Right lobe of liver (tissue), 6 donors: ENCODE data around the gene KCNH5. TPM values are rescaled to one million over a fixed set of nuclear protein-coding genes. Genes with fewer than 3 reads are reported as not detected.
"Not testable (repeated sequence)": the region's sequence is repeated elsewhere in the genome, so short reads cannot be mapped to it uniquely, and the experiment has no call there.

Experiments used
- ATAC-seq, 4 donors: fragments of 200-7000 bp; cut with Tn5 transposase; one replicate each; pipeline ENCODE4 v1.9.1; 2020; ENCODE audit warnings: mild to moderate bottlenecking in 4 of 4, moderate library complexity in 4 of 4
- DNase-seq, 3 donors: peaks; one replicate each; pipeline ENCODE4 v3.0.0-alpha.2; 2020
- H3K27ac ChIP-seq, 3 donors: fragments of 200-600 bp; one replicate each; pipeline ENCODE4 v1.8.0; 2022
- H3K27me3 ChIP-seq, 2 donors: fragments of 200-600 bp; one replicate each; pipeline ENCODE4 v1.8.0; 2022
- H3K36me3 ChIP-seq, 4 donors: fragments of 200-600 bp; sonication (generic) in 1 of 4; one replicate each; pipeline versions ENCODE4 v1.5.1 to v1.8.0; 2017 to 2022; ENCODE audit warnings: control low read depth in 1 of 4
- H3K4me1 ChIP-seq, 4 donors: fragments of 200-600 bp; sonication (generic) in 1 of 4; one replicate each; pipeline versions ENCODE4 v1.5.1 to v1.8.0; 2017 to 2022; ENCODE audit warnings: control low read depth in 1 of 4
- H3K4me3 ChIP-seq, 3 donors: fragments of 200-600 bp; one replicate each; pipeline ENCODE4 v1.8.0; 2022
- H3K9me3 ChIP-seq, 4 donors: fragments of 200-600 bp; sonication (generic) in 1 of 4; one replicate each; pipeline versions ENCODE4 v1.5.1 to v1.8.0; 2017 to 2022; ENCODE audit warnings: control low read depth in 1 of 4
- POLR2A ChIP-seq: fragments of 450-650 bp; IDR thresholded peaks from one replicate; pipeline ENCODE4 v1.6.1; 2017; ENCODE audit warnings: antibody characterized with exemption, mild to moderate bottlenecking
- WGBS: methylation state at CpG from one replicate; pipeline ENCODE4 v1.1.6; 2018; ENCODE audit warnings: low coverage, low lambda C conversion rate; ENCODE audit not compliant: insufficient coverage; ENCODE audit errors: missing lambda C conversion rate; 5-methylcytosine and 5-hydroxymethylcytosine counted together
- intact Hi-C, 2 donors: fragments of 100-400 bp; cut with DNase I; formaldehyde crosslinking; loops; one replicate each; pipeline versions ENCODE4 v1.11.2 to v1.14.1; 2022
- total RNA-seq, 6 experiments: library from RNA; depleted of rRNA in 2 of 6; stranded (reverse); fragments of >200 nt in 2 of 6; fragmentation: NEBNext Ultra II Directional in 3 of 6; extraction: Animal tissue kit (Norgen Biotek cat#: 25700) in 3 of 6; gene quantifications; one replicate each; pipeline versions ENCODE4 v1.1.0 to v1.2.4, GENCODE V29; 2016 to 2023
- TF ChIP-seq, protein P1 (sequence below), 4 donors: fragments of 200-600 bp in 3 of 4; fragments of 450-650 bp in 1 of 4; IDR thresholded peaks; one replicate each; pipeline versions ENCODE4 v1.5.1 to v1.8.0; 2016 to 2022; ENCODE audit warnings: antibody characterized with exemption in 4 of 4, mild to moderate bottlenecking in 2 of 4
- donor health status: DM: no; HTN: yes; CAD: no.
- donor health status: DM: no; HTN: no; CAD: no.
- donor health status: DM: no; HTN: no; CAD: no.
- donor health status: DM: no; HTN: yes; CAD: no.
- donor health status: DM: no; HTN: yes; CAD: no.

The KCNH5 gene
- total RNA-seq, 6 experiments from 2014 or later = not detected

DNA sequence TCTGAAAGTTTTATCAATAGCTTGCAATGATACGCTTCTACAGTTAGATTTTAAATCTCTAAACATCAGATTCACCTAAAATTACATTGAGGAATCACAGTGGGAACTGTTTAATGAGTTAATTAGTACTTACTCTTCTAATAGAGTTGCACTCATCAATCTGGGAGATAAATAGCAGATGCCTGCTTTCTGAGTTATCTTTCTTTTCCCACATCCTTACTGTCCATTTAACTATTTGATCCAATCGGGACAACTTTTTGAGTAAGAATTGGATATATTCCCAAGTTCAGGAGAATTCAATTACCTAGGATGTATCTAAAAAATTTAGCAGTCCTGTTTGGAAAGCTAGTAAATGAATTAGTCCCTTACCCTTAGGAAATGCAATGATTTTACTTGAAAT is 162.3 kb downstream of the KCNH5 start:
- Histone ChIP-seq H3K27me3 (no peaks in the 10 kb centered on the region), H3K4me3 (no peak overlapping the region), H3K27ac (no peak overlapping the region), H3K36me3 (no peaks in the 10 kb centered on the region), H3K9me3 (no peaks in the 10 kb centered on the region), H3K4me1 (no peaks in the 10 kb centered on the region)
- TF ChIP-seq POLR2A = no peak
- TF ChIP-seq, protein P1, sequence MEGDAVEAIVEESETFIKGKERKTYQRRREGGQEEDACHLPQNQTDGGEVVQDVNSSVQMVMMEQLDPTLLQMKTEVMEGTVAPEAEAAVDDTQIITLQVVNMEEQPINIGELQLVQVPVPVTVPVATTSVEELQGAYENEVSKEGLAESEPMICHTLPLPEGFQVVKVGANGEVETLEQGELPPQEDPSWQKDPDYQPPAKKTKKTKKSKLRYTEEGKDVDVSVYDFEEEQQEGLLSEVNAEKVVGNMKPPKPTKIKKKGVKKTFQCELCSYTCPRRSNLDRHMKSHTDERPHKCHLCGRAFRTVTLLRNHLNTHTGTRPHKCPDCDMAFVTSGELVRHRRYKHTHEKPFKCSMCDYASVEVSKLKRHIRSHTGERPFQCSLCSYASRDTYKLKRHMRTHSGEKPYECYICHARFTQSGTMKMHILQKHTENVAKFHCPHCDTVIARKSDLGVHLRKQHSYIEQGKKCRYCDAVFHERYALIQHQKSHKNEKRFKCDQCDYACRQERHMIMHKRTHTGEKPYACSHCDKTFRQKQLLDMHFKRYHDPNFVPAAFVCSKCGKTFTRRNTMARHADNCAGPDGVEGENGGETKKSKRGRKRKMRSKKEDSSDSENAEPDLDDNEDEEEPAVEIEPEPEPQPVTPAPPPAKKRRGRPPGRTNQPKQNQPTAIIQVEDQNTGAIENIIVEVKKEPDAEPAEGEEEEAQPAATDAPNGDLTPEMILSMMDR (IDR thresholded peaks at IDR 0.05) = no peak
- ATAC-seq (no peak), DNase-seq (no peak)
- 46% methylated on average over 2 of the region's 2 CpGs for WGBS
- intact Hi-C loops = no loop called here

- Histone ChIP-seq H3K27me3 (no peaks in the 10 kb centered on the region), H3K36me3 (no peaks in the 10 kb centered on the region), H3K4me3 (no peak overlapping the region), H3K27ac (no peak overlapping the region), H3K9me3 (no peaks in the 10 kb centered on the region), H3K4me1 (no peaks in the 10 kb centered on the region)
- no peak for DNase-seq
- 40% methylated on average over 1 of the region's 1 CpG for WGBS
- ATAC-seq = no peak
- intact Hi-C loops = no loop called here
- TF ChIP-seq, protein P1 (IDR thresholded peaks at IDR 0.05) = no peak
- no peak for TF ChIP-seq POLR2A
Observed at GRCh38 chr14:62866376-62866775, 178.9 kb downstream of the KCNH5 start.

GRCh38 chr14:62864588-62864987 is 180.7 kb downstream of the KCNH5 start:
- no peak overlapping the region for H3K27ac ChIP-seq

DNA sequence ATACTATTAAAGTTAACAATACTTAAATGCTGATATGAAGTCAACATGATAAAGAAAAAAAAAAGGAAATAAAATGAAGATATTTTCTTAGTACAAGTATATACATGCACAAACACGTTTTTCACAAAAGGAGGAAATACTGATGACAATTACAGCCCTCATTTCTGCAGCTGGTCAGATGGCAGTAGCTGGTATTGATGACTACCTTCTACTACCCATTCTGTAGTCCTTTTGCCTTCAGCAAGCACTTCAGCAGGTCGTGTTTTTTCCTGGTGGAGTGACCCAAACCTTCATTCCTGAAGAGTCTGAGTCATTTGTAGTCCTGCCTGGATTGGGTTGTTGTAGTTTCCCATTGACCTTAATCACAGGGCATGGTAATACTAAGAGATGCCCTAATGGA is 187.2 kb downstream of the KCNH5 start:
- H3K27me3 ChIP-seq, H3K9me3 ChIP-seq, H3K4me3 ChIP-seq, intact Hi-C loops, DNase-seq, H3K4me1 ChIP-seq, H3K36me3 ChIP-seq, H3K27ac ChIP-seq, ATAC-seq: not testable (repeated sequence)
- 8% methylated on average over 2 of the region's 2 CpGs for WGBS

More at GRCh38 chr14:62864588-62864987, 180.7 kb downstream of the KCNH5 start:
- H3K27me3 ChIP-seq = no peaks in the 10 kb centered on the region
- no peaks in the 10 kb centered on the region for H3K9me3 ChIP-seq
- TF ChIP-seq POLR2A = no peak
- TF ChIP-seq, protein P1 (IDR thresholded peaks at IDR 0.05) = no peak
- H3K4me1 ChIP-seq = no peaks in the 10 kb centered on the region
- intact Hi-C loops = no loop called here
- no peak for ATAC-seq
- no peaks in the 10 kb centered on the region for H3K36me3 ChIP-seq
- H3K4me3 ChIP-seq = no peak overlapping the region
- DNase-seq = no peak

DNA sequence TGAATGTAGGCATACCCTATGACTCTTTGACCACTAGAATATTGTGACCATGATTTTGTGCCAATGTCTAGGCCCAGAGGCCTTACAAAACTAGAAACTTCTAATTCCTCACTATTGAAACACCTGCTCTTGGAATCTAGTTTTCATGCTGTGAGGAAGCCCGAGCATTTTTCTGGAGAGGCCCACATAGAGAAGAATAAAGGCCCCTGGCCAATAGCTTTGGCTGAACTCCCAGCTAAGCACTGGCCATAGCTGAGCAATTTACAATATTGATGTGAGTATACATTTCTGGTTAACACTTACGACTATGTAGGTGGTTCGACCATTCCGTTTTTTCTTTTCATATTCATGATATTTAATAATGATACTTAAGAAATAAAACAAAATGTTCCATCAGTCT is 190.3 kb downstream of the KCNH5 start:
- no peak for TF ChIP-seq POLR2A
- TF ChIP-seq, protein P1 (IDR thresholded peaks at IDR 0.05) = no peak
- Histone ChIP-seq H3K27ac (no peak overlapping the region), H3K36me3 (no peaks in the 10 kb centered on the region), H3K4me1 (no peaks in the 10 kb centered on the region), H3K27me3 (no peaks in the 10 kb centered on the region), H3K9me3 (no peaks in the 10 kb centered on the region), H3K4me3 (no peak overlapping the region)
- 62% methylated on average over 4 of the region's 4 CpGs for WGBS
- ATAC-seq (no peak), DNase-seq (no peak)
- intact Hi-C loops = no loop called here
